Measurements from ENCODE around the gene ADAM30.
"Not testable (repeated sequence)": the region's sequence is repeated elsewhere in the genome, so short reads cannot be mapped to it uniquely, and the experiment has no call there.

The ADAM30 gene

GRCh38 chr1:119873135-119874015, 22.9 kb downstream of the ADAM30 start:
- no peak for DNase-seq (ENCODE audit: low read depth in 3 of 3)

GRCh38 chr1:119871881-119872280, 24.4 kb downstream of the ADAM30 start:
- DNase-seq (ENCODE audit: low read depth in 3 of 3) = no peak

- DNase-seq (ENCODE audit: low read depth in 3 of 3) = peak; percentile 31 to 34 (median 34)
These were observed 25.3 kb downstream of the ADAM30 start for GRCh38 chr1:119870917-119871596.

GRCh38 chr1:119869995-119870394, 26.3 kb downstream of the ADAM30 start:
- DNase-seq (ENCODE audit: low read depth in 3 of 3) = no peak

GRCh38 chr1:119868176-119868575, 28.1 kb downstream of the ADAM30 start:
- no peak for DNase-seq (ENCODE audit: low read depth in 3 of 3)

- DNase-seq (ENCODE audit: low read depth in 3 of 3) = no peak
These were observed 29.9 kb downstream of the ADAM30 start for GRCh38 chr1:119866451-119866850.

GRCh38 chr1:119865627-119866026, 30.7 kb downstream of the ADAM30 start:
- no peak for DNase-seq (ENCODE audit: low read depth in 3 of 3)

GRCh38 chr1:119862276-119862675, 34.0 kb downstream of the ADAM30 start:
- DNase-seq (ENCODE audit: low read depth in 3 of 3) = no peak

GRCh38 chr1:119861547-119861946, 34.8 kb downstream of the ADAM30 start:
- DNase-seq (ENCODE audit: low read depth in 3 of 3) = no peak

- no peak for DNase-seq (ENCODE audit: low read depth in 3 of 3)
These were observed 36.7 kb downstream of the ADAM30 start for GRCh38 chr1:119859647-119860046.

- not testable (repeated sequence) for DNase-seq (ENCODE audit: low read depth in 3 of 3)
These were observed 37.6 kb downstream of the ADAM30 start for GRCh38 chr1:119858556-119859214.

GRCh38 chr1:119858126-119858525, 38.2 kb downstream of the ADAM30 start:
- DNase-seq (ENCODE audit: low read depth in 3 of 3) = no peak

- no peak for DNase-seq (ENCODE audit: low read depth in 3 of 3)
These were observed 43.2 kb downstream of the ADAM30 start for GRCh38 chr1:119853155-119853554.

- not testable (repeated sequence) for DNase-seq (ENCODE audit: low read depth in 3 of 3)
These were observed 52.1 kb downstream of the ADAM30 start for GRCh38 chr1:119844206-119844605.
